Islet of Langerhans (tissue), 1 donor: ENCODE measurements around the gene LAMA2.

Source experiments
- FAIRE-seq: peaks from one replicate; lab custom pipeline; 2011; peaks lifted over from hg19 to GRCh38; lab: Jason Lieb, UNC

Gene LAMA2

GRCh38 chr6:129368970-129369369 is 486.0 kb downstream of the LAMA2 start:
- no peak for FAIRE-seq

GRCh38 chr6:129369737-129370136 is 486.8 kb downstream of the LAMA2 start:
- FAIRE-seq = no peak

GRCh38 chr6:129370268-129370916 is 487.5 kb downstream of the LAMA2 start:
- FAIRE-seq = peak; percentile 98

GRCh38 chr6:129381885-129382284 is 498.9 kb downstream of the LAMA2 start:
- no peak for FAIRE-seq

GRCh38 chr6:129382916-129383315 is 500.0 kb downstream of the LAMA2 start:
- FAIRE-seq = no peak

- no peak for FAIRE-seq
Measured at GRCh38 chr6:129385117-129385516, 502.2 kb downstream of the LAMA2 start.

GRCh38 chr6:129390900-129391299 is 508.0 kb downstream of the LAMA2 start:
- no peak for FAIRE-seq

- FAIRE-seq = no peak
Measured at GRCh38 chr6:129393654-129394053, 510.7 kb downstream of the LAMA2 start.

GRCh38 chr6:129398764-129399163 is 515.8 kb downstream of the LAMA2 start:
- no peak for FAIRE-seq

GRCh38 chr6:129402244-129402643 is 519.3 kb downstream of the LAMA2 start:
- FAIRE-seq = no peak

GRCh38 chr6:129411092-129411491 is 528.2 kb downstream of the LAMA2 start:
- FAIRE-seq = no peak

- no peak for FAIRE-seq
Measured at GRCh38 chr6:129416337-129416990, 533.5 kb downstream of the LAMA2 start.

GRCh38 chr6:129417416-129418086 is 534.6 kb downstream of the LAMA2 start:
- no peak for FAIRE-seq

- no peak for FAIRE-seq
Measured at GRCh38 chr6:129419324-129419723, 536.4 kb downstream of the LAMA2 start.

GRCh38 chr6:129426343-129426742 is 543.4 kb downstream of the LAMA2 start:
- FAIRE-seq = no peak

GRCh38 chr6:129429956-129430355 is 547.0 kb downstream of the LAMA2 start:
- FAIRE-seq = no peak

GRCh38 chr6:129432738-129433137 is 549.8 kb downstream of the LAMA2 start:
- no peak for FAIRE-seq

GRCh38 chr6:129434091-129434490 is 551.2 kb downstream of the LAMA2 start:
- no peak for FAIRE-seq

- FAIRE-seq = no peak
Measured at GRCh38 chr6:129440691-129441090, 557.8 kb downstream of the LAMA2 start.

- no peak for FAIRE-seq
Measured at GRCh38 chr6:129444683-129445082, 561.7 kb downstream of the LAMA2 start.

- FAIRE-seq = no peak
Measured at GRCh38 chr6:129446272-129447197, 563.6 kb downstream of the LAMA2 start.

GRCh38 chr6:129447198-129447565 is 564.2 kb downstream of the LAMA2 start:
- FAIRE-seq = no peak

- FAIRE-seq = no peak
Measured at GRCh38 chr6:129448965-129449364, 566.0 kb downstream of the LAMA2 start.
